HCT116 (cell line): ENCODE results near the gene ZNF521.

Experiments
- CEBPB ChIP-seq: IDR thresholded peaks from 2 replicates; pipeline ENCODE4 v1.6.1; 2012; ENCODE audit warnings: low read depth
- EZH2 ChIP-seq: fragments of 200-600 bp; sonication (generic); IDR thresholded peaks from 2 replicates; pipeline ENCODE4 v1.6.1; 2017; ENCODE audit warnings: antibody characterized with exemption, mixed run types
- JUND ChIP-seq: IDR thresholded peaks from 2 replicates; pipeline ENCODE4 v1.6.1; 2012
- POLR2A ChIP-seq: IDR thresholded peaks from 2 replicates; pipeline ENCODE4 v1.7.0; 2011; ENCODE audit warnings: borderline replicate concordance; ENCODE audit not compliant: insufficient read depth, insufficient read length; ENCODE audit errors: extremely low read depth
- POLR2AphosphoS5 ChIP-seq: IDR thresholded peaks from 2 replicates; pipeline ENCODE4 v1.6.1; 2011; ENCODE audit warnings: mild to moderate bottlenecking, low read depth, low read length, moderate library complexity
- RAD21 ChIP-seq: IDR thresholded peaks from 2 replicates; pipeline ENCODE4 v1.6.1; 2012; ENCODE audit warnings: low read depth, mild to moderate bottlenecking
- SP1 ChIP-seq: IDR thresholded peaks from 2 replicates; pipeline ENCODE4 v1.6.1; 2012; ENCODE audit warnings: low read depth
- TCF7L2 ChIP-seq: IDR thresholded peaks from 2 replicates; pipeline ENCODE4 v1.7.0; 2011; ENCODE audit warnings: borderline replicate concordance, inconsistent platforms; ENCODE audit not compliant: insufficient read depth, insufficient read length; ENCODE audit errors: extremely low read depth
- ZNF274 ChIP-seq: fragments of 200-500 bp; sonication (Bioruptor generic); IDR thresholded peaks from 2 replicates; pipeline ENCODE4 v1.6.1; 2014; ENCODE audit warnings: mild to moderate bottlenecking, low read depth, low read length, inconsistent platforms
- TF ChIP-seq, protein P1 (sequence below), 3 experiments: fragments of 200-600 bp in 1 of 3; sonication (generic) in 1 of 3; IDR thresholded peaks in 2 of 3; conservative IDR thresholded peaks in 1 of 3; 2 replicates each; pipeline ENCODE4 v1.5.1; 2012 to 2017; ENCODE audit warnings: low read depth in 2 of 3, low read length in 2 of 3, antibody characterized with exemption in 1 of 3, borderline replicate concordance in 1 of 3, control low read depth in 1 of 3, mild to moderate bottlenecking in 1 of 3, mixed read lengths in 1 of 3, mixed run types in 1 of 3, moderate library complexity in 1 of 3; ENCODE audit not compliant: insufficient read depth in 1 of 3

DNA sequence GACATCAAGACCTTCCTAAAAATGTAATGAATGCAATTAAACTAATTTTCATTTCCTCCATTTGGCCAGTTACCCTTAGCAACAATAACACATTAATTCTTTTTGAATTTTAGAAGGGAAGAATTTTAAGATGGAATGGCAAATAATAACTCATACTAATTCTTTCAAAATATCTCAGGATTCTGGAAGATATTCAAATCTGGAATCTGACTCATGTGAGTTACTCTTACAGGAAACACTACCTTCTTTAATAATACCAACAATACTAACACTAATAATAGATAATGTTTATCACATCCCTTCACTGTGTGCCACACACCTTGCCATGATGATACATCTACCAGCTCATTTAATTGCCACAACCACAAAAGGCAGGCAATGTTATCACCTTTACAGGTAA is 46.4 kb downstream of the ZNF521 start:
- TF ChIP-seq, protein P1, sequence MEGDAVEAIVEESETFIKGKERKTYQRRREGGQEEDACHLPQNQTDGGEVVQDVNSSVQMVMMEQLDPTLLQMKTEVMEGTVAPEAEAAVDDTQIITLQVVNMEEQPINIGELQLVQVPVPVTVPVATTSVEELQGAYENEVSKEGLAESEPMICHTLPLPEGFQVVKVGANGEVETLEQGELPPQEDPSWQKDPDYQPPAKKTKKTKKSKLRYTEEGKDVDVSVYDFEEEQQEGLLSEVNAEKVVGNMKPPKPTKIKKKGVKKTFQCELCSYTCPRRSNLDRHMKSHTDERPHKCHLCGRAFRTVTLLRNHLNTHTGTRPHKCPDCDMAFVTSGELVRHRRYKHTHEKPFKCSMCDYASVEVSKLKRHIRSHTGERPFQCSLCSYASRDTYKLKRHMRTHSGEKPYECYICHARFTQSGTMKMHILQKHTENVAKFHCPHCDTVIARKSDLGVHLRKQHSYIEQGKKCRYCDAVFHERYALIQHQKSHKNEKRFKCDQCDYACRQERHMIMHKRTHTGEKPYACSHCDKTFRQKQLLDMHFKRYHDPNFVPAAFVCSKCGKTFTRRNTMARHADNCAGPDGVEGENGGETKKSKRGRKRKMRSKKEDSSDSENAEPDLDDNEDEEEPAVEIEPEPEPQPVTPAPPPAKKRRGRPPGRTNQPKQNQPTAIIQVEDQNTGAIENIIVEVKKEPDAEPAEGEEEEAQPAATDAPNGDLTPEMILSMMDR (IDR thresholded peaks at IDR 0.05 in 2 of 3, conservative IDR thresholded peaks at IDR 0.05 in 1 of 3; ENCODE audit: borderline replicate concordance in 1 of 3, insufficient read depth in 1 of 3, low read depth in 2 of 3, low read length in 2 of 3): no peak
- TF ChIP-seq RAD21 (no peak), POLR2A (no peak), POLR2AphosphoS5 (no peak), JUND (no peak), ZNF274 (no peak), TCF7L2 (no peak), SP1 (no peak), EZH2 (no peak), CEBPB (no peak)
